SJCRH30 (cell line): ENCODE data around the gene DENND5A. TPM values are rescaled to one million over a fixed set of nuclear protein-coding genes. Genes with fewer than 3 reads are reported as not detected.
"Not testable (repeated sequence)": the region's sequence is repeated elsewhere in the genome, so short reads cannot be mapped to it uniquely, and the experiment has no call there.

Source experiments
- DNase-seq, 2 experiments: peaks; one replicate each; pipeline ENCODE4 v3.0.0-alpha.2; 2015 to 2020
- H3K27ac ChIP-seq: fragments of 250-450 bp; sonication (Bioruptor Pico); 2 replicates; pipeline ENCODE4 v1.5.1; 2020; ENCODE audit warnings: mild to moderate bottlenecking, moderate library complexity
- H3K27me3 ChIP-seq: fragments of 250-450 bp; sonication (Bioruptor Pico); 2 replicates; pipeline ENCODE4 v1.5.1; 2020; ENCODE audit warnings: mild to moderate bottlenecking, moderate library complexity
- H3K36me3 ChIP-seq: fragments of 250-450 bp; sonication (Bioruptor Pico); 2 replicates; pipeline ENCODE4 v1.5.1; 2020; ENCODE audit warnings: mild to moderate bottlenecking, moderate library complexity
- H3K4me1 ChIP-seq: fragments of 250-450 bp; sonication (Bioruptor Pico); 2 replicates; pipeline ENCODE4 v1.5.1; 2020; ENCODE audit warnings: mild to moderate bottlenecking, moderate library complexity
- H3K4me3 ChIP-seq: fragments of 250-450 bp; sonication (Bioruptor Pico); 2 replicates; pipeline ENCODE4 v1.5.1; 2020; ENCODE audit warnings: mild to moderate bottlenecking, moderate library complexity
- H3K9me3 ChIP-seq: fragments of 250-450 bp; sonication (Bioruptor Pico); replicated peaks from 2 replicates; pipeline ENCODE4 v1.5.1; 2020; ENCODE audit warnings: mild to moderate bottlenecking, moderate library complexity
- total RNA-seq: library from RNA; depleted of rRNA; stranded (reverse); fragments of >200 nt; shearing (Covaris generic); gene quantifications from 2 replicates; pipeline ENCODE4 v1.2.3, GENCODE V29; 2014

The DENND5A gene
- total RNA-seq, 1 experiment from 2014 or later = 113 TPM

DNA sequence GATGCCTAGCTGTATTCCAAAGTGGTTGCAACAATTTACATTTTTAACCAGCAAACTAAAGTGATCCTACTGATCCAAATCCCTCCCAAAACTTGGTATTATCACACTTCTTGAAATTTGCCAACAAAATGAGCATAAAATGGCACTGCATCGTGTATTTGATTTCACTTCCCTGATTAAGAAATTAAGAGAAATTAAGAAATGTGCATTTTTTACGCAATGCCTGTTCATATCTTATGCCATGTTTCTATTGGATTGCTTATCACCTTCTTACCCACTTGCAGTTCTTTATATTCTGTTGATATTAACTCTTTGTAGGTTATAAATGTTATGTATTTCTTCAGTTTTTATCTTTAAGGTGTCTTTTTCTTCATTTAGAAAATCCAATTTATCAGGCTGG is 80.6 kb downstream of the DENND5A start:
- Histone ChIP-seq H3K9me3 (no peaks in the 10 kb centered on the region), H3K4me1 (no peaks in the 10 kb centered on the region), H3K27ac (no peak overlapping the region), H3K36me3 (peaks cover 40% of the 10 kb centered on the region), H3K27me3 (no peaks in the 10 kb centered on the region), H3K4me3 (no peak overlapping the region)
- DNase-seq = no peak

DNA sequence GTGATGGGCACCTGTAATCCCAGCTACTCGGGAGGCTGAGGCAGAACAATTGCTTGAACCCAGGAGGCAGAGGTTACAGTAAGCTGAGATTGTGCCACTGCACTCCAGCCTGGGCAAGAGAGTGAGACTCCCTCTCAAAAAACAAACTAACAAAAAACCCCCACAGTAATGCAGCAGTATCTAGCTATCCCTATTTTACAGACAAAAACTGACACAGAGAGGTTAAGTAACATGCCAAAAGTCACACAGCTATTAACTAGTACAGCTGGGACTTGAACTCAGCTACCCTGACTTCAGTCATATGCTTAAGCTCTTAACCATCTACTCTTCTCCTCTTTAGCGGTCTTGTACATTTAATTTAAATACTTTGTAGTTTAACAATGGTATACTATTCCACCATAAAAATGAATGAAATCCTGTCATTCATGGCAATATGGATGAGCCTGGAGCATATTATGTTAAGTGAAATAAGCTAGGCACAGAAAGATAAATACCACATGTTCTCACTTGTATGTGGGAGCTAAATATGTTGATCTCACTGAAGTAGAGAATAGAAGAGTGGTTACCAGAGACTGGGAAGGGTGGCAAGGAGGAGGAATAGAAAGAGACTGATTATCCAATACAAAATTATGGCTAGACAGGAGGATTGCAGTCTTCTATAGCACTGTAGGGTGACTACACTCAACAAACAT is 82.8 kb downstream of the DENND5A start:
- Histone ChIP-seq H3K36me3 (peaks cover 44% of the 10 kb centered on the region), H3K4me1 (no peaks in the 10 kb centered on the region), H3K4me3 (no peak overlapping the region), H3K9me3 (no peaks in the 10 kb centered on the region), H3K27me3 (no peaks in the 10 kb centered on the region), H3K27ac (no peak overlapping the region)
- DNase-seq = no peak

DNA sequence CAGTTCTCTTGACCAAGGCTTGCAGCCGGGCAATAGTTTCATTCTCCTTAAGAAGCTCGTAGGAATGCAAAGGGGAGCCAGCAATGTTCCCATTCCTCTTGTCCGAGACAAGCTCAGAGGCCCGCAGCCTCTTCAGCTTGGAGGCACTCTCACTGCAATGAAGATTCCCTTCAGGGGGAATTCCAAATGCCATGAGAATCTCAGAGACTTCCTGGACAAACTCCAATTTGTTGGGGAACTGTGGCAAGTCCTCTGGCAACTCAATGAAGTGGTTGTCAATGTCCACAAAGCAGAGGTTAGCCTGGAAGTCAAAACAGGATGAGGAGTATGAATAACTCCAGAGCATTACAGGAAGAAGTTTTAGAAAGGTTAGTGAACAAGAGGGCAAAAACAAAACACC is 84.4 kb downstream of the DENND5A start:
- H3K9me3 ChIP-seq = no peaks in the 10 kb centered on the region
- no peak overlapping the region for H3K27ac ChIP-seq
- no peak for DNase-seq
- peaks cover 51% of the 10 kb centered on the region for H3K36me3 ChIP-seq
- H3K4me1 ChIP-seq = no peaks in the 10 kb centered on the region
- H3K27me3 ChIP-seq = no peaks in the 10 kb centered on the region
- H3K4me3 ChIP-seq = no peak overlapping the region

DNA sequence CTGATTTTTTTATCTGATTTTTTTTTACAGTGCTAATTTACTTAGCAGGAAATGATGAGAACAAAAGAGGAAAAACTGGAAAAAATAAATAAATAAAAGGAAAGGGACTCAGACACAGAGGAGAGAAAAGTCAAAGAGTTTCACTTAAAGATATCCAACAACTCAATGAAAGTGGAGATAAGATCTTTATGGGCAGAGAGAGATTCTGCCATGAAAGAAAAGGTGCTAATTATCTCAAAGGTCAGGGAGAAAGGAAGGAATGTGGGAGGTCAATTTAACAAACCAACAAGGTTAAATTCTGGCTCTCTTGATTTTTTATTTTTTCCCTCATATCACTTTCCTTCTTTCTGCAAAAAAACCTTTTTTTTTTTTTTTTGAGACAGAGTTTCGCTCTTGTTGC is 86.0 kb downstream of the DENND5A start:
- H3K36me3 ChIP-seq = peaks cover 43% of the 10 kb centered on the region

DNA sequence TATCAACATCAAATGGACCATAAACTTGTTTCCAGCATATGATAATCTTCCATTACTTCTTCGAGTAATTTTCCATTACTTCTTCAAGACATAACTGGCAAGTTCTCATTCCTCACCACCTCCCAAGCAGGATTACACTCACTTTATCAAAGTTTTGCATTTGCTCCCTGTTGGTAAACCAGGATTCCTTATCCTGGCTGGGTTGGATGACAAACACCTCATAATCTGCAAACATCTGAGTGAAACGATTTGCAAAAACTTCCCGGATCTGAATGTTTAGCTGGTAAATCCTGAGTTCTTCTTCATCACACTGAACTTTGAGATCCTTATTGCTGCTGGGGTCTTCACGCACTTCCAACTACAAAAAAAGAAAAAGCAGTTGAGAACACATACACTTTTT is 86.4 kb downstream of the DENND5A start:
- no peaks in the 10 kb centered on the region for H3K27me3 ChIP-seq
- no peaks in the 10 kb centered on the region for H3K4me1 ChIP-seq
- H3K9me3 ChIP-seq = no peaks in the 10 kb centered on the region
- no peak for DNase-seq
- H3K36me3 ChIP-seq = peaks cover 43% of the 10 kb centered on the region
- H3K27ac ChIP-seq = no peak overlapping the region
- no peak overlapping the region for H3K4me3 ChIP-seq

More for the DNA sequence above, 86.0 kb downstream of the DENND5A start:
- H3K27ac ChIP-seq = no peak overlapping the region
- DNase-seq = no peak
- no peak overlapping the region for H3K4me3 ChIP-seq
- H3K4me1 ChIP-seq = no peaks in the 10 kb centered on the region
- H3K27me3 ChIP-seq = no peaks in the 10 kb centered on the region
- H3K9me3 ChIP-seq = no peaks in the 10 kb centered on the region

DNA sequence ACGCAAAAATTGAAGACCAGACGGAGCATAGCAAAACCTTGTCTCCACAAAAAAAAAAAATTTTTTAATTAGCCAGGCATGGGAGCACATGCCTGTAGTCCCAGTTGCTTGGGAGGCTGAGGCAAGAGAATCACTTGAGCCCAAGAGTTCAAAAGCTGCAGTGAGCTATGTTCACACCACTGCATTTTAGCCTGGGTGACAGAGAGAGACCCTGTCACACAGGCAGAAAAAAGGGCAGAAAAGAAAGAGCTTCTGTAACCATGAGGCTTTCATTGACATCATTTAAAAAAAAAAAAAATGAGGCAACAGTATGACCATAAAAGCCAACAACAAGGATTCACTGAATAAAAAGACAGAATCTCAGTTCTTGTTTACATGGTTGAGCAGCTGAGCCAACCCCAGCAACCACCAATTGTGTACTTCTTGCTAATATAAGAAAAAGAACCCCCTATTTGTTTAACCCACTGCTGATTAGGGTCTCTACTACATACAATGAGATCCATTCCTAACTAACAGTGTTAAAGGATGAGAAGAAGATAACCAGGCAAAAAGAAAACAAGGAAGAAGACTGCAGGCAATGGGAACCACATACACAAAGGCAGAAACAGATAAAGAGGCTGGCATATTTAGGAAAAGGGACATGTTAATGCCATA is 87.6 kb downstream of the DENND5A start:
- no peaks in the 10 kb centered on the region for H3K27me3 ChIP-seq
- H3K36me3 ChIP-seq = peaks cover 55% of the 10 kb centered on the region
- no peaks in the 10 kb centered on the region for H3K4me1 ChIP-seq
- H3K9me3 ChIP-seq = no peaks in the 10 kb centered on the region
- no peak overlapping the region for H3K4me3 ChIP-seq
- no peak overlapping the region for H3K27ac ChIP-seq
- DNase-seq = no peak

DNA sequence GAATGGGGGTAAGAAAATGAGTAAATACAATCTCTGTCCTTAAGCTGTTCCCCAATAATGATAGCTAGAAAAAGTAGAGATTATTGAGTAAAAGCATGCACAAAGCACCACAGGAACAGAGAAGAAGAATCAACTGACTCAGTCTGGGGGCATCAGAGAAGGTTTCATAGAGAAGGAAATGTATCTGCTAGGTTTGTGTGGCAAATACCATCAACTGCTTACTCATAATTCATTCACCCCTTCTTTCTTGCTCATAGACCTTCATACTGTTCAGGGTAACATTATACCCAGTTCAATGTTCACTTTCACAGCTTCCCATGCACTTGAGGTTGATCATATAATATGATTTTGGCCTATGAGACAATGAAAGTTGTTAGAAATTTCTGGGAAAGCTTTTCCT is 88.6 kb downstream of the DENND5A start:
- Histone ChIP-seq H3K4me3 (no peak overlapping the region), H3K36me3 (peaks cover 58% of the 10 kb centered on the region), H3K27ac (no peak overlapping the region), H3K4me1 (no peaks in the 10 kb centered on the region), H3K9me3 (no peaks in the 10 kb centered on the region), H3K27me3 (no peaks in the 10 kb centered on the region)
- DNase-seq = no peak

DNA sequence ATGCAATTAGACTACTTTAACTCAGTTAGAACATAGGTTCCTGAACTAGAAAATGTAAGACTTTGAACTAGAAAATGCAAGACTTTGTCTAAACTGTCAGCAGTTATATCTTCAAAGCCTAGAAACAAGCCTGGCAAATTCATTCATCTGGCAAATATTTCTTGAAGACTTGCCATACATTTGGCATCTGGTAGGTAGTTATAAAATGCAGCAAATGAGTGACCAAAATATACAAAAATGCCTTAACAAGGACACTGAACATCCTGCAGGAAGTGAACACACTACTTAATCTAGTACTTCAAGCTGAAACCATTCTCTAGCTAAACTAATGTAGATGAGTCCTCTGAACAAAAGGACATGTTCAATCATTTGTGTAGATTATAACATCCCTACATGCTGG is 89.0 kb downstream of the DENND5A start:
- Histone ChIP-seq H3K27me3 (no peaks in the 10 kb centered on the region), H3K4me1 (no peaks in the 10 kb centered on the region), H3K36me3 (peaks cover 58% of the 10 kb centered on the region), H3K9me3 (no peaks in the 10 kb centered on the region), H3K27ac (no peak overlapping the region), H3K4me3 (no peak overlapping the region)
- no peak for DNase-seq

DNA sequence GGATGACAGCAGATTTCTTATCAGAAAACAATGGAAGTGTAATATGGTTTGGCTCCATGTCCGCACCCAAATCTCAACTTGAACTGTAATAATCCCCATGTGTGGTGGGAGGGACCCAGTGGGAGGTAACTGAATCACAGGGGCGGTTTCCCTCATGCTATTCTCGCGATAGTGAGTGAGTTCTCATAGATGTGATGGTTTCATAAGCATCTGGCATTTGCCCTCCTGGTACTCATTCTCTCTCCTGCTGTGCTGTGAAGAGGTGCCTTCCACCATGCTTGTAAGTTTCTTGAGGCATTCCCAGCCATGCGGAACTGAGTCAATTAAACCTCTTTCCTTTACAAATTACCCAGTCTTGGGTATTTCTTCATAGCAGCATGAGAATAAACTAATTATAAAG is 92.8 kb downstream of the DENND5A start:
- no peak for DNase-seq
- Histone ChIP-seq H3K4me1 (no peaks in the 10 kb centered on the region), H3K27ac (no peak overlapping the region), H3K36me3 (peaks cover 57% of the 10 kb centered on the region), H3K4me3 (no peak overlapping the region), H3K27me3 (no peaks in the 10 kb centered on the region), H3K9me3 (no peaks in the 10 kb centered on the region)

DNA sequence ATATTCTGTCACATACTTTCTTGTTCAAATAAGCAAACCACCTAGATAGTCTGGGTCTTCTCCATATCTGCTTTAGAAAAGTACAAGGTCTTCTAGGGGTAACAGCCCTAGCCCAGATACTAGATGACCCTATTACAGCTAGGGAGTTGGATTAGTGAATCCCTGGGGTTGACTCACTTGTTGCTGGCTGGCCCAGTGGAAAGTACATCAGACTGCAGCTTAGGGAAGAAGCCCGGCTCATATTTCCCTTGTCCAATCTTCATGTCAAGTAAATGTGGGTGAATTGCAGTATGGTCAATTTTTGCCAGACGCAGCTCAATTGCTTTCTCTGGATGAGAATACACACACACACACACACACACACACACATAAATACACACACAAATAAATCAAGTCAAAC is 94.7 kb downstream of the DENND5A start:
- Histone ChIP-seq H3K27me3 (no peaks in the 10 kb centered on the region), H3K4me1 (no peaks in the 10 kb centered on the region), H3K4me3 (no peak overlapping the region), H3K36me3 (peaks cover 61% of the 10 kb centered on the region), H3K27ac (no peak overlapping the region), H3K9me3 (no peaks in the 10 kb centered on the region)
- DNase-seq = no peak

DNA sequence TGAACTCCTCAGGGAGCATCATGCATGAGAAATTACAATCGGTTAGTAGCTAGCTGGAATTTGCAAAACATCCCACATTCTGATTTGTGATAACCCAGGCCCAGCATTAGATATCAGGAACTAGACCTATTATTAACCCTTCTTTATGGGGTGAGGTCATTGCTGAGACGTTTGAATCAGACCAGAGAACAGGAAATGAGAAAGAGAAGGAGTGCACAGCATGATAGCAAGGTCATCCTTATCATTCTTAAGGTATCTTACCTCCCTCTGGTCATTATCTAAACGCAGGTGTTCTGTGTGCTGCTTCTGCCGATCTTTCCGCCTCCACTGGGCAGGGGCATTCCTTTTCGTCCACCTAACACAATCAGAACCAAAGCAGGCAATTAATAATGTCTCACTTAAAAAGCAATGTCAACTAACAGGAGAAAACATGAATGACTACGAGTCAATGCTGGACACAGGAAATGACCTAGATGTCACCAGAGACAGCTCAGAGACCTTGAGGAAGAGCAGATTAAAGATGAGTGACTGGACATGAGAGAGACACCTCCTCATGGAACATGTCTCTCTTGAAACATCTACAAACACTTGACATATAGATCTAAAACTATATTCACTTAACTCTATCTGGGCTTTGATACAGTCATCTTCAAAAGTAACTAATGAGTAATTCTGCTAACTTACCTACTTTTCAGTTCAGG is 95.4 kb downstream of the DENND5A start:
- Histone ChIP-seq H3K36me3 (peaks cover 66% of the 10 kb centered on the region), H3K4me1 (no peaks in the 10 kb centered on the region), H3K4me3 (no peak overlapping the region), H3K9me3 (no peaks in the 10 kb centered on the region), H3K27ac (no peak overlapping the region), H3K27me3 (no peaks in the 10 kb centered on the region)
- DNase-seq = no peak

DNA sequence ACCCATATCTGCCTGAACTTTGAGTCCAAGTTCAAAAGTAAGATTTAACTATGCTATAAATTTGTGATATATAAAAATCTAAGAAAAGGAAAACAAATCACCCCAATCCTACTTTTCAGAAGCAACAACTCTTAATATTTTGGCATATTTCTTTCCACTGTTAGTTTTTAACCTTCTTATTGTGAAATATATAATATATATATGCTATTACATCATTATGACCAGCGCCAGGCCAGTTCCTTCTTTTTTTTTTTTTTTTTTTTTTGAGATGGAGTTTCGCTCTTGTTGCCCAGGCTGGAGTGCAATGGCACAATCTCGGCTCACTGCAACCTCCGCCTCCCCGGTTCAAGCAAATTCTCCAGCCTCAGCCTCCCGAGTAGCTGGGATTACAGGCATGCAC is 103.2 kb downstream of the DENND5A start:
- H3K36me3 ChIP-seq = peaks cover 53% of the 10 kb centered on the region
- H3K27ac ChIP-seq, H3K9me3 ChIP-seq, H3K4me3 ChIP-seq, H3K4me1 ChIP-seq, DNase-seq, H3K27me3 ChIP-seq: not testable (repeated sequence)

DNA sequence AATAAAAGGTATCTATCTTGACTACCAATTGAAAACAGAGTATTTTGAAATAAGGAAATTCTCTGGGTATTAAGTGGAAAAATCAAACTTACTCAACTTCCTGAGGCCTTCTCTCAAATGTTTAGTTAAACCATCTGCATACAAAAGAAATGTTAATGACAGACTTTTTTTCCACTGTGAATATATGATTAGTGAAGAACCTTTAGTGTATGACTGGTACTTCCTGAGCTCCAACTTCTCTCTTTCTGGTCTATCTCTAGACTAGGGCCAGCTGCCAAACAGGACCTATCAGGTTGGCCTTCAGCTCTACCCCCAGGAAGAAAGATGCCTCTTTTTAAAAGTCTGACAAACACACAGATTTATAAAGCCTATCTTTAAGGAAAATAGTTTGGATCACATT is 105.0 kb downstream of the DENND5A start:
- Histone ChIP-seq H3K36me3 (peaks cover 45% of the 10 kb centered on the region), H3K4me1 (no peaks in the 10 kb centered on the region), H3K9me3 (no peaks in the 10 kb centered on the region), H3K27me3 (no peaks in the 10 kb centered on the region), H3K4me3 (no peak overlapping the region), H3K27ac (no peak overlapping the region)
- no peak for DNase-seq

DNA sequence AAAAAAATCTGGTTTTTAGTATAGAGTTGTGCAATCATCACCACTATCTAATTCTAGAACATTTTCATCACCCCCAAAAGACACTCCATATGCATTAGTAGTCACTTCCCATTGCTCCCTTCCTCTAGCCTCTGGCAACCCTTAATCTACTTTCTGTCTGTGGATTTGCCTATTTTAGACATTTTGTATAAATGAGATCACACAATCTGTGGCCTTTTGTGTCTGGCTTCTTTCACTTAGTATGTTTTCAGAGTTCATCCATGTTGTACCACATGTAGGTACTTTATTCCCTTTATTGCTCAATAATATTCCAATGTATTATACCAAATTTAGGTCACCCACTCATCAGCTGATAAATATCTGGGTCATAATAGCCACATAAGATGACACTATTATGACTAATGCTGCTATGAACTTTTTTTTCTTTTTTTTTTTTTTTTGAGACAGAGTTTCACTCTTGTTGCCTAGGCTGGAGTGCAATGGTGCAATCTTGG is 106.2 kb downstream of the DENND5A start:
- DNase-seq = no peak
- H3K4me1 ChIP-seq = no peaks in the 10 kb centered on the region
- H3K36me3 ChIP-seq = peaks cover 45% of the 10 kb centered on the region
- H3K27me3 ChIP-seq = no peaks in the 10 kb centered on the region
- no peak overlapping the region for H3K27ac ChIP-seq
- H3K4me3 ChIP-seq = no peak overlapping the region
- no peaks in the 10 kb centered on the region for H3K9me3 ChIP-seq

DNA sequence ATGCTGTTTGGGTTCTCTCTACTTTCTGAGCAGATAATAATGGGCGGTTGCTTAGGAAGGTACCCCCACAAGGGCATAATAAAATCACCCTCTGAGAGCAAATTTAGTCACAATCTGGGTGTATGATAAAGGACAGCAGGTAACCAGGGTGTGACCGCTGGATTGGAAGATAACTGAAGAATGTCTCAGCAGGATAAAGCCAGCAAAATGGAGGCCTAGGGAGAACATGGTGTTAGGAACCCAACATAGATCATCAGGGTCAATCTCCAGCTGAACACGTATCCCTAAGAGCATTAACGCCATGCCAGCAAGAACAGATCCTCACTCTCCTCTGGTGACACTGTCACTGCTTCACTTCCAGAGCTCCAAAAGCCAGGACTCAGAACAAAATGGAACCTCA is 109.2 kb downstream of the DENND5A start:
- Histone ChIP-seq H3K27ac (no peak overlapping the region), H3K4me1 (no peaks in the 10 kb centered on the region), H3K4me3 (no peak overlapping the region), H3K9me3 (no peaks in the 10 kb centered on the region), H3K36me3 (peaks cover 52% of the 10 kb centered on the region), H3K27me3 (no peaks in the 10 kb centered on the region)
- DNase-seq = no peak
